ENCODE measurements around the gene KANK2.
"Not testable (repeated sequence)": the region's sequence is repeated elsewhere in the genome, so short reads cannot be mapped to it uniquely, and the experiment has no call there.

KANK2 gene

GRCh38 chr19:11137542-11138384 is 59.6 kb downstream of the KANK2 start:
- FAIRE-seq: no peak

GRCh38 chr19:11136400-11137101 is 60.8 kb downstream of the KANK2 start:
- FAIRE-seq: no peak

- no peak for FAIRE-seq
These were observed 65.9 kb downstream of the KANK2 start for GRCh38 chr19:11131471-11131870.

GRCh38 chr19:11130824-11131455 is 66.4 kb downstream of the KANK2 start:
- no peak for FAIRE-seq

GRCh38 chr19:11127905-11128304 is 69.4 kb downstream of the KANK2 start:
- FAIRE-seq: no peak

- FAIRE-seq: no peak
These were observed 71.2 kb downstream of the KANK2 start for GRCh38 chr19:11125994-11126685.

- FAIRE-seq: not testable (repeated sequence)
These were observed 73.2 kb downstream of the KANK2 start for GRCh38 chr19:11124157-11124556.

GRCh38 chr19:11123114-11123513 is 74.2 kb downstream of the KANK2 start:
- FAIRE-seq: no peak

GRCh38 chr19:11121963-11122362 is 75.4 kb downstream of the KANK2 start:
- not testable (repeated sequence) for FAIRE-seq

GRCh38 chr19:11116507-11116906 is 80.8 kb downstream of the KANK2 start:
- FAIRE-seq: no peak

- no peak for FAIRE-seq
These were observed 81.4 kb downstream of the KANK2 start for GRCh38 chr19:11115895-11116446.

- FAIRE-seq: no peak
These were observed 82.3 kb downstream of the KANK2 start for GRCh38 chr19:11115042-11115441.

Measured in endometrium (tissue), 2 donors.